ENCODE measurements around the gene HEATR5A. TPM values are rescaled to one million over a fixed set of nuclear protein-coding genes. Genes with fewer than 3 reads are reported as not detected.

Gene HEATR5A
- total and polyA plus RNA-seq, 2 of the 13 experiments (the other 11 are each of a cell fraction or from before 2014, with no cell fraction given): 36.4 to 105 TPM

GRCh38 chr14:31341280-31341679, 79.1 kb downstream of the HEATR5A start (continued):
- no peak for TF ChIP-seq NAIF1 (CRISPR knock-in tag; IDR thresholded peaks at IDR 0.05; ENCODE audit: borderline replicate concordance)
- TF ChIP-seq, protein P1, sequence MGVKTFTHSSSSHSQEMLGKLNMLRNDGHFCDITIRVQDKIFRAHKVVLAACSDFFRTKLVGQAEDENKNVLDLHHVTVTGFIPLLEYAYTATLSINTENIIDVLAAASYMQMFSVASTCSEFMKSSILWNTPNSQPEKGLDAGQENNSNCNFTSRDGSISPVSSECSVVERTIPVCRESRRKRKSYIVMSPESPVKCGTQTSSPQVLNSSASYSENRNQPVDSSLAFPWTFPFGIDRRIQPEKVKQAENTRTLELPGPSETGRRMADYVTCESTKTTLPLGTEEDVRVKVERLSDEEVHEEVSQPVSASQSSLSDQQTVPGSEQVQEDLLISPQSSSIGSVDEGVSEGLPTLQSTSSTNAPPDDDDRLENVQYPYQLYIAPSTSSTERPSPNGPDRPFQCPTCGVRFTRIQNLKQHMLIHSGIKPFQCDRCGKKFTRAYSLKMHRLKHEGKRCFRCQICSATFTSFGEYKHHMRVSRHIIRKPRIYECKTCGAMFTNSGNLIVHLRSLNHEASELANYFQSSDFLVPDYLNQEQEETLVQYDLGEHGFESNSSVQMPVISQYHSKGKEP (CRISPR knock-in tag; IDR thresholded peaks at IDR 0.05): no peak
- TF ChIP-seq ZNF30 (CRISPR knock-in tag; IDR thresholded peaks at IDR 0.05): no peak
- TF ChIP-seq ZMYM2 (CRISPR knock-in tag; IDR thresholded peaks at IDR 0.05): no peak
- TF ChIP-seq NFATC3 (CRISPR knock-in tag; IDR thresholded peaks at IDR 0.05): no peak
- TF ChIP-seq ZNF460 (CRISPR knock-in tag; IDR thresholded peaks at IDR 0.05; ENCODE audit: borderline replicate concordance): peak; percentile 86
- TF ChIP-seq, protein P2, sequence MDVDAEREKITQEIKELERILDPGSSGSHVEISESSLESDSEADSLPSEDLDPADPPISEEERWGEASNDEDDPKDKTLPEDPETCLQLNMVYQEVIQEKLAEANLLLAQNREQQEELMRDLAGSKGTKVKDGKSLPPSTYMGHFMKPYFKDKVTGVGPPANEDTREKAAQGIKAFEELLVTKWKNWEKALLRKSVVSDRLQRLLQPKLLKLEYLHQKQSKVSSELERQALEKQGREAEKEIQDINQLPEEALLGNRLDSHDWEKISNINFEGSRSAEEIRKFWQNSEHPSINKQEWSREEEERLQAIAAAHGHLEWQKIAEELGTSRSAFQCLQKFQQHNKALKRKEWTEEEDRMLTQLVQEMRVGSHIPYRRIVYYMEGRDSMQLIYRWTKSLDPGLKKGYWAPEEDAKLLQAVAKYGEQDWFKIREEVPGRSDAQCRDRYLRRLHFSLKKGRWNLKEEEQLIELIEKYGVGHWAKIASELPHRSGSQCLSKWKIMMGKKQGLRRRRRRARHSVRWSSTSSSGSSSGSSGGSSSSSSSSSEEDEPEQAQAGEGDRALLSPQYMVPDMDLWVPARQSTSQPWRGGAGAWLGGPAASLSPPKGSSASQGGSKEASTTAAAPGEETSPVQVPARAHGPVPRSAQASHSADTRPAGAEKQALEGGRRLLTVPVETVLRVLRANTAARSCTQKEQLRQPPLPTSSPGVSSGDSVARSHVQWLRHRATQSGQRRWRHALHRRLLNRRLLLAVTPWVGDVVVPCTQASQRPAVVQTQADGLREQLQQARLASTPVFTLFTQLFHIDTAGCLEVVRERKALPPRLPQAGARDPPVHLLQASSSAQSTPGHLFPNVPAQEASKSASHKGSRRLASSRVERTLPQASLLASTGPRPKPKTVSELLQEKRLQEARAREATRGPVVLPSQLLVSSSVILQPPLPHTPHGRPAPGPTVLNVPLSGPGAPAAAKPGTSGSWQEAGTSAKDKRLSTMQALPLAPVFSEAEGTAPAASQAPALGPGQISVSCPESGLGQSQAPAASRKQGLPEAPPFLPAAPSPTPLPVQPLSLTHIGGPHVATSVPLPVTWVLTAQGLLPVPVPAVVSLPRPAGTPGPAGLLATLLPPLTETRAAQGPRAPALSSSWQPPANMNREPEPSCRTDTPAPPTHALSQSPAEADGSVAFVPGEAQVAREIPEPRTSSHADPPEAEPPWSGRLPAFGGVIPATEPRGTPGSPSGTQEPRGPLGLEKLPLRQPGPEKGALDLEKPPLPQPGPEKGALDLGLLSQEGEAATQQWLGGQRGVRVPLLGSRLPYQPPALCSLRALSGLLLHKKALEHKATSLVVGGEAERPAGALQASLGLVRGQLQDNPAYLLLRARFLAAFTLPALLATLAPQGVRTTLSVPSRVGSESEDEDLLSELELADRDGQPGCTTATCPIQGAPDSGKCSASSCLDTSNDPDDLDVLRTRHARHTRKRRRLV (CRISPR knock-in tag; IDR thresholded peaks at IDR 0.05): no peak
- no peak for TF ChIP-seq ZNF674 (CRISPR knock-in tag; IDR thresholded peaks at IDR 0.05; ENCODE audit: low read depth)
- no peak for TF ChIP-seq ZNF512B (CRISPR knock-in tag; IDR thresholded peaks at IDR 0.05; ENCODE audit: borderline replicate concordance)
- TF ChIP-seq ZNF124 (CRISPR knock-in tag; IDR thresholded peaks at IDR 0.05): no peak
- TF ChIP-seq ZBTB49 (CRISPR knock-in tag; IDR thresholded peaks at IDR 0.05; ENCODE audit: borderline replicate concordance): no peak
- no peak for TF ChIP-seq ZFP37 (CRISPR knock-in tag; IDR thresholded peaks at IDR 0.05; ENCODE audit: borderline replicate concordance)
- TF ChIP-seq ZNF343 (CRISPR knock-in tag; IDR thresholded peaks at IDR 0.05): no peak
- TF ChIP-seq, protein P3, sequence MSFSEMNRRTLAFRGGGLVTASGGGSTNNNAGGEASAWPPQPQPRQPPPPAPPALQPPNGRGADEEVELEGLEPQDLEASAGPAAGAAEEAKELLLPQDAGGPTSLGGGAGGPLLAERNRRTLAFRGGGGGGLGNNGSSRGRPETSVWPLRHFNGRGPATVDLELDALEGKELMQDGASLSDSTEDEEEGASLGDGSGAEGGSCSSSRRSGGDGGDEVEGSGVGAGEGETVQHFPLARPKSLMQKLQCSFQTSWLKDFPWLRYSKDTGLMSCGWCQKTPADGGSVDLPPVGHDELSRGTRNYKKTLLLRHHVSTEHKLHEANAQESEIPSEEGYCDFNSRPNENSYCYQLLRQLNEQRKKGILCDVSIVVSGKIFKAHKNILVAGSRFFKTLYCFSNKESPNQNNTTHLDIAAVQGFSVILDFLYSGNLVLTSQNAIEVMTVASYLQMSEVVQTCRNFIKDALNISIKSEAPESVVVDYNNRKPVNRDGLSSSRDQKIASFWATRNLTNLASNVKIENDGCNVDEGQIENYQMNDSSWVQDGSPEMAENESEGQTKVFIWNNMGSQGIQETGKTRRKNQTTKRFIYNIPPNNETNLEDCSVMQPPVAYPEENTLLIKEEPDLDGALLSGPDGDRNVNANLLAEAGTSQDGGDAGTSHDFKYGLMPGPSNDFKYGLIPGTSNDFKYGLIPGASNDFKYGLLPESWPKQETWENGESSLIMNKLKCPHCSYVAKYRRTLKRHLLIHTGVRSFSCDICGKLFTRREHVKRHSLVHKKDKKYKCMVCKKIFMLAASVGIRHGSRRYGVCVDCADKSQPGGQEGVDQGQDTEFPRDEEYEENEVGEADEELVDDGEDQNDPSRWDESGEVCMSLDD (CRISPR knock-in tag; IDR thresholded peaks at IDR 0.05; ENCODE audit: borderline replicate concordance): no peak
- no peak for TF ChIP-seq RBFOX2 (IDR thresholded peaks at IDR 0.05; ENCODE audit: low read depth, low read length)
